ENCODE measurements around the gene VANGL2. TPM values are rescaled to one million over a fixed set of nuclear protein-coding genes. Genes with fewer than 3 reads are reported as not detected.
"Not testable (repeated sequence)": the region's sequence is repeated elsewhere in the genome, so short reads cannot be mapped to it uniquely, and the experiment has no call there.

The VANGL2 gene
- total RNA-seq, 1 donor from 2014 or later = 12.3 TPM

- no peak for ATAC-seq
Measured at GRCh38 chr1:160370561-160371345, 29.6 kb upstream of the VANGL2 start.

- ATAC-seq = no peak
Measured at GRCh38 chr1:160371346-160371631, 29.1 kb upstream of the VANGL2 start.

GRCh38 chr1:160371756-160372155, 28.6 kb upstream of the VANGL2 start:
- ATAC-seq = no peak

GRCh38 chr1:160373696-160374095, 26.7 kb upstream of the VANGL2 start:
- no peak for ATAC-seq

GRCh38 chr1:160374306-160375110, 25.9 kb upstream of the VANGL2 start:
- ATAC-seq = peak; percentile 43

- ATAC-seq = no peak
Measured at GRCh38 chr1:160375788-160376524, 24.4 kb upstream of the VANGL2 start.

- ATAC-seq = peak; percentile 58
Measured at GRCh38 chr1:160376525-160377131, 23.7 kb upstream of the VANGL2 start.

- no peak for ATAC-seq
Measured at GRCh38 chr1:160377585-160378206, 22.7 kb upstream of the VANGL2 start.

GRCh38 chr1:160384812-160385211, 15.6 kb upstream of the VANGL2 start:
- not testable (repeated sequence) for ATAC-seq

- ATAC-seq = not testable (repeated sequence)
Measured at GRCh38 chr1:160388406-160388805, 12.0 kb upstream of the VANGL2 start.

- no peak for ATAC-seq
Measured at GRCh38 chr1:160394673-160395072, 5.7 kb upstream of the VANGL2 start.

- no peak for ATAC-seq
Measured at GRCh38 chr1:160397651-160398050, 2.7 kb upstream of the VANGL2 start.

GRCh38 chr1:160398823-160399222, 1.5 kb upstream of the VANGL2 start:
- peak; percentile 75 for ATAC-seq

- no peak for ATAC-seq
Measured at GRCh38 chr1:160399544-160400222, 681 bp upstream of the VANGL2 start.

- peak; percentile 6 for ATAC-seq
Measured at GRCh38 chr1:160400646-160401486, 502 bp downstream of the VANGL2 start.

GRCh38 chr1:160401487-160401805, 1.1 kb downstream of the VANGL2 start:
- ATAC-seq = no peak

- no peak for ATAC-seq
Measured at GRCh38 chr1:160402001-160402795, 1.8 kb downstream of the VANGL2 start.

- no peak for ATAC-seq
Measured at GRCh38 chr1:160403244-160403643, 2.9 kb downstream of the VANGL2 start.

- ATAC-seq = no peak
Measured at GRCh38 chr1:160404094-160404493, 3.7 kb downstream of the VANGL2 start.

- ATAC-seq = no peak
Measured at GRCh38 chr1:160405331-160405877, 5.0 kb downstream of the VANGL2 start.

Measured in esophagus mucosa (tissue), 1 donor.